ENCODE measurements around the gene N4BP2L2. TPM values are rescaled to one million over a fixed set of nuclear protein-coding genes. Genes with fewer than 3 reads are reported as not detected.

Gene N4BP2L2
- polyA plus RNA-seq, 3 donors: 22.0 to 51.1 (median 38.3) TPM

DNA sequence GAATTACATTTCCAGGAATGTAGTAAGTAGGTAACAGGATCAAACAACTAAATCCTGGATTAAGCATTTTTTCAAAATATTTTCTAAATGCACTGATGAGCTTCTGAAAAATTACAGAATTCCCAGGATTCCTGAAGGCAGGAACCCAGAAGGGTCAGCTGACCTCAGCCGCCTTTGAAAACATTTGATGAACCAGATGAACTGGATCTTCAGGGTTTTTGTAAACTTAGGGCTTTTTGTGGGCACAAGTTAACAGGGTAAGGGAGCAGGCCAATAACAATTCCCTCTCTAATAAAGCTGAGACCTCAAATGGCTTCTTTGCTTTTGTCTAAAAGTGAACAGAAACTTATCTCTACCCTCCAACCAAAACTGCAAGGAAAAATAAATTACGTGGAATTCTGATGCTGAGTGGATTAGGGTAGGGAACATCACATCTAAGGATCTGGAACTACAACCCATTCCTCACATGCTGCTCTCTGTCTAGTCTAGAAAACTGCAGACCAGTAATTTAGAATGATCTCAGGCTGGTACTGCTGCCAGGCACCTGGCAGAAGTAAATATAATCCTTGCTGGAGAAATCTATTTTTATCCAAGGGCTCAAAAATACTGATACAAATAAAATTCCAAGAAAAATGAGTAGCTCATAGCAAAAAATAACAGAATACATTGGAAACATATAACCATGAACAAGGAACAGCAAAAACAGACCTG, 62.4 kb downstream of the N4BP2L2 start:
- WGBS, 3 donors: 77 to 91% (median 88%) methylated on average over 2 of the region's 2 CpGs
- no peak overlapping the region for H3K27ac ChIP-seq (ENCODE audit: low read depth, low read length)

DNA sequence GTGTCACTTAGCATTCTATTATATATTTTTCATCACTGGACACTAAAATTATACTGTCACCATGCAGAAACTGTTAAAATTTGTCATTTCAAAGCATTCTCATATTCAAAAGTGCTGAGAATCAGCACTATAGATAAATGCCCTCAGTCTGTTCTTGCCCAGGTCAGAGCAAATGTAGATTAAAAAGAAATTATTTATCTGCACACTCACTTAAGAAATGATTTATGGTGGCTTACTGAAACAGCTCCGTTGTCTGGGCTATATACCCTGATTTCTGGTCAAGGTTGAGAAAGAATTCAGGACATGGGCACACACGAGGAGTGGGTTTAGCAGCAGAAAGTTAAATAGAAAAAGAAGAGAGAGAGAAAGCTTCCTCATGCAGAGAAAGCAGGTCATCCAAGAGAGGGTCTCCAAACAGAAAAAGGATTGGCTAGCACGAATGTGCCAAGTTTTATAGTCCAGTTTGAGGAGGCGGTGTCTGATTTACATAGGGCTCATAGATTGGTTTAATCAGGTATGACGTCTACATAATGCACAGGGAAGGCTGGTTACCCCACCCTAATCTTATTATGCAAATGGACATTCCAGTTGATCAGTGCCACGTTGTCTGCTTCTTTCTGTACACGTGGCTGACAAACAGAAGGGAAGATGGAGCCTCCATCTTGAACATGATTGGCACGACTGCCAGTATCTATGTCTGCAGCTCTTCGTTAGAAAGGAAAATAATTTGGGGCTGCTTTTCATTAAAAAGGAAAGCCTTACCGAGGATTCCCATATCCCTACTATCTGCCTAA, 63.4 kb downstream of the N4BP2L2 start:
- H3K27ac ChIP-seq (ENCODE audit: low read depth, low read length): no peak overlapping the region
- 78 to 87% (median 86%) methylated on average over 10 of the region's 10 CpGs for WGBS, 3 donors

GRCh38 chr13:32473650-32474049, 64.9 kb downstream of the N4BP2L2 start:
- WGBS, 3 donors: 81 to 96% (median 94%) methylated on average over 1 of the region's 1 CpG
- no peak overlapping the region for H3K27ac ChIP-seq (ENCODE audit: low read depth, low read length)

- H3K27ac ChIP-seq (ENCODE audit: low read depth, low read length): no peak overlapping the region
- WGBS, 3 donors: 50 to 68% (median 53%) methylated on average over 3 of the region's 3 CpGs
Observed at GRCh38 chr13:32472194-32472621, 66.4 kb downstream of the N4BP2L2 start.

DNA sequence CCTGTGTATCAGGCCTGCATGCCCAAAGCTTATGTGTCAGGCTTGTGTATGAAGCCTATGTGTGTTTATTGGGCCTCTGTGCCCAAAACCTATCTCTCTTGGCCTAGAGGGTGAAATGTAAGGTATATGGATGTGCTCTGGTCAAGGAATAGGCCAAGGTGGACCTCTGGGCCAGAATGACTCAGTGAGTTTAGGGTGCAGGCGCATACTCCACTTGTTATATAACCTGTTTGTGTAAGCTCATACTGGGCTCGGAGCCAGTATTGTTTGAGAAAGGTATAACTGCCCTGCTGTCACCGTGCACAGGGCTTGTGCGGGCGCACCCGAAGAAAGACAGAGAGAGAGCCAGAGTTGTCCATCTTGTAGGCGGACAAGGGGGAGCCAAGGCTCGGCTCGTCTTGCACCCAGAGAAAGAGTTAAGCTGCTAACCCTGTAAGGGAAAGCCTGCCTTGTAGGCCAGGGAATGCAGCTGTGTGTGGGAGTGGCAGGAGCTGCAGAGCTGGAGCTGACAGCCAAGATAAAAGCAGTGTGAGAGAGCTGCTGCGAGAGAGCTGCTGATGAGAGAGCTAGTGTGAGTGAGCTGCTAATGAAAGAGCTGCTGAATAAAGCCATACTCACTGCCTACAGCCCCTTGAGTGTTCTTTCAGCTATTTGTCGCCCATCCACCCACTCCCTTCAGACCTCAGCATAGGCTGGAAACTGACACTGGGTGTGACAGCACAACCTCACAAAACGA, 67.2 kb downstream of the N4BP2L2 start:
- 60 to 70% (median 67%) methylated on average over 12 of the region's 12 CpGs for WGBS, 3 donors
- no peak overlapping the region for H3K27ac ChIP-seq (ENCODE audit: low read depth, low read length)

- WGBS, 3 donors: 81 to 85% (median 84%) methylated on average over 6 of the region's 6 CpGs
- H3K27ac ChIP-seq (ENCODE audit: low read depth, low read length): no peak overlapping the region
Observed at GRCh38 chr13:32468502-32469142, 70.0 kb downstream of the N4BP2L2 start.

DNA sequence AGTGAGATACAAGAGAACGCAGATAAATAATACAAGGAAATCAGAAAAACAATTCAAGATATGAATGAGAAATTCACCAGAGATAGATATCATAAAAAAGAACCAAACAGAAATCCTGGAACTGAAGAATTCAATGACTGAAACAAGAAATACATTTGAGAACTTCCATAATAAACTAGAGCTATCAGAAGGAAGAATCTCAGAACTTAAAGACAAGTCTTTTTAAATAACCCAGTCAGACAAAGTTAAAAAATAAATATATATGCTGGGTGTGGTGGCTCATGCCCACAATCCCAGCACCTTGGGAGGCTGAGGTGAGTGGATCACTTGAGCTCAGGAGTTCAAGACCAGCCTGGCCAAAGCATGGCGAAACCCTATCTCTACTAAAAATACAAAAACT, 82.0 kb downstream of the N4BP2L2 start:
- 98 to 100% (median 98%) methylated on average over 2 of the region's 2 CpGs for WGBS, 3 donors
- H3K27ac ChIP-seq (ENCODE audit: low read depth, low read length): no peak overlapping the region

- WGBS, 3 donors: 100% methylated on average over 2 of the region's 2 CpGs
- H3K27ac ChIP-seq (ENCODE audit: low read depth, low read length): no peak overlapping the region
Observed at GRCh38 chr13:32455594-32455903, 83.0 kb downstream of the N4BP2L2 start.

DNA sequence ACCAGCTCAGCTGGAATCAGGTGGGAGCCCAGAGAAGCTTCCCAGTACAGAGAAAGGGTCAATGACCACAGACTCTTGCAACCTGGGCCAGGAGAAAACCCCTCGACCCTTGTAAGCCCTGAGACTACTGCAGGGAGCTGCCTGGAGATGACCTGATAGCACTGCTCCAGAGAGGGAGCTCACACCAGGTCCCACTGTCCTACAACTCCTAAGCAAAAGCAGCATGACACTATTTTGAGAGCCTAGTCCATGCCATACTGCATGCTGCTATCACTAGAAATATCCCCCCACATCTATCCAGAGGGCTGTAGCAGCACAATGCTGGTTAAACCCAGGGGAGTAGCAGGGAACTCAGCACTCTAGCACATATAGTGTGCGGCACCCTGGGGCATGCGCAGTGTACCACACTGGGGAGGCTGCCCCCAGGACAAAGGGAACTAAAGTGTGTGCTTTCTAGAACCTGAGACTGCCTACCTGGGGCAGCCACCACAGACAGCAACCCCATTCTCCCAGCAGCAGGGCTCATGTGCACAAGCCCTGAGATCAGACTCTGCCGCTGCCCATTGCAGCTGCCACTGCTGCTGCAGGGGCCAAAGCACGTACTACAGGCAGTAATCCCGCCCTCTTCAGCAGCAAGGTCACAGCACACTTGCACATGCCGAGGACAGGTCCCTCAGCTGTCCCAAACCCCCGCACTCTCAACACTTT, 83.6 kb downstream of the N4BP2L2 start:
- no peak overlapping the region for H3K27ac ChIP-seq (ENCODE audit: low read depth, low read length)
- 83 to 92% (median 91%) methylated on average over 8 of the region's 8 CpGs for WGBS, 3 donors

GRCh38 chr13:32453981-32454380, 84.6 kb downstream of the N4BP2L2 start:
- 66 to 75% (median 73%) methylated on average over 1 of the region's 1 CpG for WGBS, 3 donors
- H3K27ac ChIP-seq (ENCODE audit: low read depth, low read length): no peak overlapping the region

- WGBS, 3 donors: 96 to 97% (median 96%) methylated on average over 1 of the region's 1 CpG
- no peak overlapping the region for H3K27ac ChIP-seq (ENCODE audit: low read depth, low read length)
Observed at GRCh38 chr13:32448972-32449371, 89.6 kb downstream of the N4BP2L2 start.

GRCh38 chr13:32447894-32448623, 90.5 kb downstream of the N4BP2L2 start:
- H3K27ac ChIP-seq (ENCODE audit: low read depth, low read length): no peak overlapping the region

DNA sequence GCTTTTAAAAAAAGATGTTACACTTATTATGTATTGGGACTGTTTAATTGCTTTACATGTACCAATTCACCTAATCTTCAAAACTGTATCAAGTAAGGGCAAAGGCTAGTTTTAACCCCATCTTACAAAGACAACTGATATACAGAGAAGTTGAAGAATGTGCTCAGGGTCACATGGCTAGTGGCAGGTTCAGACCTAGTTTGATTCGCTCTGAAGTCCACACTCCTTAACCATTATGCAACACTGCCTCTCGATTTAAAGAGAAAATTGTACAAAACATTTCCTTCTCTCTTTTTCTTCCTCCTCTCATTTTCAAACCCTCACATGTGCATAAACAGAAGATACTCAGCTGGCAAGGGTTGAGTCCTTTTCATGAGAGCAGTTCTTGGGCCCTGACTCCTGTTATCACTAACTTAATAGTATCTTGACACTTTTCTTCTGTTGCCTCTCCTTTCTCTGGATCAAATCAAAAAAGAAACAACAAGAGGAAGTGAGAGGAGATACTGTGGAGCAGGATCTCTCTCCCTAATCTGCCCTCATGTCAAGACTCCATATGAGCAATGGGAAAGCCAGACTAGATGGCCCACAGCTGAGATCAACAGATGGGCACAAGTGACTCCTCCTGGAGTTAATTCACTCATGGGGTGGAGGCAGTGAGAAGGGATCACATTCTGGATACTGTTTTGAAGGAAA, 91.7 kb downstream of the N4BP2L2 start:
- no peak overlapping the region for H3K27ac ChIP-seq (ENCODE audit: low read depth, low read length)
- 59 to 85% (median 72%) methylated on average over 2 of the region's 2 CpGs for WGBS, 3 donors

DNA sequence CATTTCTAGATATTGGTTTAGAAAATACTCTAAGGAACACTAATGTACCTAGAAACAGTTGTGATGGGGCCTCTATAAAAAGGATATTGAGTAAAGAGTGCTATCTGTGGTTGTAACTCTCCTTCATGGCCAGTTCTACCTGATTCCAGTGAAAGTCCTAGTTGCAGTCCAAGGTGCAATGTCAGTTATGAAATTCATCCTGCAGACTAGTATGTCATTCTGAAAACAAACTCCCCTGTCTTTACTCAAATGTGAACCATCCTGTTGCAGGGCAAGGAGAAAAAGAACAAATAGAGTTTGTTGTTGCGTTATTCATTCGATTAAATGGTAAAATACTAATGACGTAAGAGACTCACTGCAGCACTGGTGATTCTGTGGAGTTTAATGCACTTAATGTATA, 92.4 kb downstream of the N4BP2L2 start:
- WGBS, 3 donors: 78 to 91% (median 82%) methylated on average over 3 of the region's 3 CpGs
- H3K27ac ChIP-seq (ENCODE audit: low read depth, low read length): no peak overlapping the region

DNA sequence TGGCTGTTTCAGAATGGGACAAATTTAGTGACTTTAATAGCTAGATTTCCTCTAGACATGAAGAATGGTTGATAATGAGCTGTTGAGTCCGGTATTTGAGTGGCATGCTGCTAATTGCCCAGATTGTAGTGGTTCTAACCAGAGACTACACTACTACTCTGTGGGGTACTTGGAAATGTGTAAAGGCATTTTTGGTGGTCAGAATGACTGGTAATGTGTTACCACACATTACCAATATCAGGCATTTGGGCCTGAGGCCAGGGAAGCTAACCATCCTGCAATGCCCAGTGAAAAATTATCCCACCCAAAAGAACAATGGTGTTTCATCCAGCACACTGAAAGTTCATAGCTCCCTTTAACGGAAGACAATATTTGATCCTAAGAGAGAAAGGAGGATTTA, 93.1 kb downstream of the N4BP2L2 start:
- no peak overlapping the region for H3K27ac ChIP-seq (ENCODE audit: low read depth, low read length)
- 93 to 98% (median 95%) methylated on average over 2 of the region's 2 CpGs for WGBS, 3 donors

GRCh38 chr13:32443111-32443510, 95.5 kb downstream of the N4BP2L2 start:
- WGBS, 3 donors: 17 to 51% (median 47%) methylated on average over 2 of the region's 2 CpGs
- H3K27ac ChIP-seq (ENCODE audit: low read depth, low read length): no peak overlapping the region

DNA sequence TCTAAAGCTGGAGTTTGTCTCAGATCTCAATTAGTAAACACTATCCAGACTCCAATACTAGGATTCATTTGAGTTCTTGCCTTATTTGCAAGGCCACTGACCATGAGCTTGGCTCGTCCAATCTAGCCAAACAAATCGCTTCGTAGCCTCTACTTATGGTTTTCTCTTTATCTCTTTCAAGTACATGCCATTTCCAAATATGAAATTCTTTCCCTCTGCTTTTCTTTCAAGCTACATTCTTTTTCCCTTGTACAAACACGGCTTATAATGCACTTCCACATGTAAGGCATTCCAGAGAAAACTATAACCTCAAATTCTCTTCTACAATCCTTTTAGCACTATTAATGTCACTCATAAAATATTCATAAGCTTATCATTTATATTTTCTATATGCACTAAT, 99.7 kb downstream of the N4BP2L2 start:
- H3K27ac ChIP-seq (ENCODE audit: low read depth, low read length): no peak overlapping the region
- 95 to 98% (median 97%) methylated on average over 4 of the region's 4 CpGs for WGBS, 3 donors

All from adipose tissue (tissue), 3 donors.